ENCODE data around the gene PRDX3. TPM values are rescaled to one million over a fixed set of nuclear protein-coding genes. Genes with fewer than 3 reads are reported as not detected.

PRDX3 gene
- total and polyA plus RNA-seq, 2 of the 4 experiments (the other 2 are of a cell fraction), result 169 to 187 TPM

DNA sequence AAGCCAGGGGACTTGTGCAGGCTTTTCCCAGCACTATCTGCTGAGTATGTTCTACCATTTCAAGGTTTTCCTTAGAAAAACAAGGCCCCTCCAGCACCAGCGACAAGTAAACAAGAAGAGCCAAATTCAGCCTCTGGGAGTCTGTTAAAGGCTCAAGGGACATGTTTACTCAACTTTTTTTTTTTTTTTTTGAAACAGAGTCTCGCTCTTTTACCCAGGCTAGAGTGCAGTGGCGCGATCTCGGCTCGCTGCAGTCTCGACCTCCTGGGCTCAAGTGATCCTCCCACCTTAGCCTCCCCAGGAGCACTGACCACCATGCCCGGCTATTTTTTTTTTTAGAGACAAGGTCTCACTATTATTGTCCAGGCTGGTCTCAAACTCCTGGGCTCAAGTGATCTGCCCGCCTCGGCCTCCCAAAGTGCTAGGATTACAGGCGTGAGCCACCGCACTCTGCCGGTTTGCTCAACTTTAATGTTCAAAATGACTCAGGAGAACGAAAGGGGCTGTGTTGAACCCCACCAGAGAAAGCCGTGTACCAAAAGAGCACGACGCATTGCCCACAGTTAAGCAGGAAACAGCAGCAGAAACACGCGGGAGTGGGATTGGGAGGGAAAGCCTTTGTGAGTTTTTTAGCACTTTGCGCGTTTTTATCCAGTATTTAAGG, 772 bp downstream of the PRDX3 start:
- peak overlapping the region; percentile 91 for H3K18ac ChIP-seq (ENCODE audit: low read depth, low read length)
- peaks cover 10% of the 10 kb centered on the region for H3K9me1 ChIP-seq (ENCODE audit: insufficient read depth, low read length)
- H4K5ac ChIP-seq (ENCODE audit: low read depth, low read length), result peak overlapping the region; percentile 95
- peak overlapping the region; percentile 99 for H3K9ac ChIP-seq (ENCODE audit: low read depth, low read length)
- peak overlapping the region; percentile 99 for H2AK5ac ChIP-seq (ENCODE audit: low read depth, low read length)
- peaks cover 32 to 45% of the 10 kb centered on the region in 2 experiments for H3K79me1 ChIP-seq (ENCODE audit: low read depth in 1 of 2, low read length in 2 of 2)
- H3K4me2 ChIP-seq (ENCODE audit: low read depth, low read length), result peak overlapping the region; percentile 96
- TF ChIP-seq SMC3 (IDR thresholded peaks at IDR 0.05; ENCODE audit: low read depth, low read length) (no peak), USF2 (IDR thresholded peaks at IDR 0.05; ENCODE audit: low read depth, low read length) (no peak)
- TF ChIP-seq, protein P1, sequence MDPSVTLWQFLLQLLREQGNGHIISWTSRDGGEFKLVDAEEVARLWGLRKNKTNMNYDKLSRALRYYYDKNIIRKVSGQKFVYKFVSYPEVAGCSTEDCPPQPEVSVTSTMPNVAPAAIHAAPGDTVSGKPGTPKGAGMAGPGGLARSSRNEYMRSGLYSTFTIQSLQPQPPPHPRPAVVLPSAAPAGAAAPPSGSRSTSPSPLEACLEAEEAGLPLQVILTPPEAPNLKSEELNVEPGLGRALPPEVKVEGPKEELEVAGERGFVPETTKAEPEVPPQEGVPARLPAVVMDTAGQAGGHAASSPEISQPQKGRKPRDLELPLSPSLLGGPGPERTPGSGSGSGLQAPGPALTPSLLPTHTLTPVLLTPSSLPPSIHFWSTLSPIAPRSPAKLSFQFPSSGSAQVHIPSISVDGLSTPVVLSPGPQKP (IDR thresholded peaks at IDR 0.05; ENCODE audit: borderline replicate concordance, low read depth, low read length), result no peak
- intact Hi-C loops (cut with micrococcal nuclease), result loop anchor here (1.0 kb wide), 1 partner anchor 98 kb away; the partner anchor contains the start of gene EIF3A
- H3K23ac ChIP-seq (ENCODE audit: low read depth, low read length), result peak overlapping the region; percentile 87
- peak overlapping the region; percentile 100 for H3K14ac ChIP-seq (replicated peaks; ENCODE audit: low read depth, low read length)
- no TSS peak for BruUV-seq (replicated peaks)
- ATAC-seq (ENCODE audit: low read depth), result peak; percentile 1
- H3K4ac ChIP-seq (ENCODE audit: low read depth, low read length), result peak overlapping the region; percentile 98
- H2BK120ac ChIP-seq (ENCODE audit: low read depth, low read length), result no peak overlapping the region; the same call in 1 of the 2 replicates
- ChIA-PET CTCF (no interaction called here), POLR2A (ENCODE audit: unreplicated experiment) (no interaction called here)
- peak overlapping the region; percentile 88 to 99 for H4K8ac ChIP-seq (ENCODE audit: low read depth in 2 of 2, low read length in 2 of 2)
- no peak overlapping the region for H2BK20ac ChIP-seq (ENCODE audit: low read depth, low read length)
- H3K36me3 ChIP-seq (ENCODE audit: control insufficient read depth, insufficient read depth, low read length), result peaks cover 12% of the 10 kb centered on the region
- H4K91ac ChIP-seq (ENCODE audit: insufficient read depth, low read depth, low read length), result peak overlapping the region; percentile 91
- H4K20me1 ChIP-seq (ENCODE audit: insufficient read depth, low read length), result no peaks in the 10 kb centered on the region
- dilution Hi-C loops (cut with HindIII; ENCODE audit: low sequenced_read_pairs, unreplicated experiment), result no loop called here
- 15% methylated on average over 12 of the region's 21 CpGs; no CpG with 5 or more reads in 1 of the 2 experiments for WGBS, 2 experiments (ENCODE audit: extremely low coverage in 2 of 2, insufficient read length in 1 of 2)
- no peaks in the 10 kb centered on the region for H3K27me3 ChIP-seq (ENCODE audit: control insufficient read depth, insufficient read depth, low read length)
- in situ Hi-C loops (cut with MboI; ENCODE audit: low sequenced_read_pairs), result loop anchor here (25.0 kb wide), 2 partner anchors 441 to 684 kb away; partner anchors contain the start of gene MCMBP
- H2AFZ ChIP-seq (replicated peaks; ENCODE audit: low read length, poor library complexity), result peak overlapping the region; percentile 94
- H3K27ac ChIP-seq (ENCODE audit: insufficient read depth, low read length), result peak overlapping the region; percentile 99
- no peaks in the 10 kb centered on the region for H3K9me3 ChIP-seq (ENCODE audit: control insufficient read depth, insufficient read depth, low read length)
- H3K56ac ChIP-seq (ENCODE audit: extremely low read depth, insufficient read depth, low read length), result peak overlapping the region; percentile 97
- peak overlapping the region; percentile 98 for H2BK5ac ChIP-seq (ENCODE audit: low read depth, low read length, poor library complexity, severe bottlenecking)
- H2BK15ac ChIP-seq (ENCODE audit: low read depth, low read length), result no peak overlapping the region; the same call in 1 of the 3 replicates
- H3K4me1 ChIP-seq (ENCODE audit: control insufficient read depth, insufficient read depth, low read length), result peaks cover 3% of the 10 kb centered on the region
- H2AK9ac ChIP-seq (replicated peaks; ENCODE audit: low read depth, low read length, poor library complexity), result peak overlapping the region; percentile 95
- DNase-seq, result no peak
- peak overlapping the region; percentile 90 for H3K4me3 ChIP-seq (ENCODE audit: insufficient read depth, low read depth, low read length)
